ENCODE data around the gene THAP11.

- no peak for TF ChIP-seq ZNF281 (CRISPR knock-in tag; IDR thresholded peaks at IDR 0.05)
- TF ChIP-seq USF1 (CRISPR knock-in tag; IDR thresholded peaks at IDR 0.05) = no peak
- TF ChIP-seq SP1 (CRISPR knock-in tag; conservative IDR thresholded peaks at IDR 0.05) = no peak
- no peak for TF ChIP-seq ESRRA (CRISPR knock-in tag; IDR thresholded peaks at IDR 0.05; ENCODE audit: borderline replicate concordance)
- TF ChIP-seq RELA (CRISPR knock-in tag; IDR thresholded peaks at IDR 0.05; ENCODE audit: borderline replicate concordance) = no peak
- no peak for TF ChIP-seq ZNF232 (CRISPR knock-in tag; IDR thresholded peaks at IDR 0.05)
- no peak for TF ChIP-seq NR2C2 (CRISPR knock-in tag; IDR thresholded peaks at IDR 0.05)
- no peak for TF ChIP-seq PRDM15 (CRISPR knock-in tag; IDR thresholded peaks at IDR 0.05)
- no peak for TF ChIP-seq MYBL2 (CRISPR knock-in tag; IDR thresholded peaks at IDR 0.05)
- no peak for TF ChIP-seq CTCF (IDR thresholded peaks at IDR 0.05)
- TF ChIP-seq STAT6 (CRISPR knock-in tag; conservative IDR thresholded peaks at IDR 0.05; ENCODE audit: low read depth) = no peak
These were observed 37.1 kb upstream of the THAP11 start for GRCh38 chr16:67804853-67805542.
